NCI-H524 treated with DMSO at 0.1 percent for 48 hours (cell line): ENCODE measurements around the gene NUP62.

Experiments
- DNase-seq: peaks from one replicate; lab custom pipeline; 2025; lab: John Stamatoyannopoulos, UW

Gene NUP62

DNA sequence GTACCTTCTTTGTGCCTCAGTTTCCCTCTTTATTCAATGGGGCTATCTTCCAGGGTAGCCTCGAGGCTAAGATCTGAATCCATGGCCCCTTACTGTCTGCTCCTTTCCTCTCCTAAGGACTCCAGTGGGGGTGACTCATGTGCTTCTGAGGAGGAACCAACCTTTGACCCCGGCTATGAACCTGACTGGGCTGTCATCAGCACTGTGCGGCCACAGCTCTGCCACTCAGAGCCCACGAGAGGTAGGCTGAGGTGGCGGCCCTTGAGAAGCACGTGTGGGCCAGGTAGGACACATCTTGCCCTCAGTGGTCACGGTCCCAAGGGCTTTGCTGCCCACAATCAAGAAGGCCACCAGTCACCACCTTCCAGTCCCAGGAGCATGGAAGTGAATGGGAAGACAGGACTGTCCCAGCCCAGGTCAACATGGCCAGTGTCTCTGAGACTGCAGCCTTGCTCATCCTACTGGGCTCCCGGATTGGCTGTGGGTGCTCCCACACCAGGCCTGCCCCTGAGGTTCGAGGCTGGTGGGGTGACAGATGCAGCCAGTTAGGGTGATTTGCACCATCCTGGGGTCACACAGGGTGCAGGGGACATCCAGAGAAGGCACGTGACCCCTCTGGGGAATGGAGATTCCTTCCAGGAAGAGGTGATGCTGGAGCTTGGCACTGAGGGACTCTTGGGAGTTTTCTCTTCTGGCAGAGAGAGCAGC is 49.0 kb downstream of the NUP62 start:
- no peak for DNase-seq

DNA sequence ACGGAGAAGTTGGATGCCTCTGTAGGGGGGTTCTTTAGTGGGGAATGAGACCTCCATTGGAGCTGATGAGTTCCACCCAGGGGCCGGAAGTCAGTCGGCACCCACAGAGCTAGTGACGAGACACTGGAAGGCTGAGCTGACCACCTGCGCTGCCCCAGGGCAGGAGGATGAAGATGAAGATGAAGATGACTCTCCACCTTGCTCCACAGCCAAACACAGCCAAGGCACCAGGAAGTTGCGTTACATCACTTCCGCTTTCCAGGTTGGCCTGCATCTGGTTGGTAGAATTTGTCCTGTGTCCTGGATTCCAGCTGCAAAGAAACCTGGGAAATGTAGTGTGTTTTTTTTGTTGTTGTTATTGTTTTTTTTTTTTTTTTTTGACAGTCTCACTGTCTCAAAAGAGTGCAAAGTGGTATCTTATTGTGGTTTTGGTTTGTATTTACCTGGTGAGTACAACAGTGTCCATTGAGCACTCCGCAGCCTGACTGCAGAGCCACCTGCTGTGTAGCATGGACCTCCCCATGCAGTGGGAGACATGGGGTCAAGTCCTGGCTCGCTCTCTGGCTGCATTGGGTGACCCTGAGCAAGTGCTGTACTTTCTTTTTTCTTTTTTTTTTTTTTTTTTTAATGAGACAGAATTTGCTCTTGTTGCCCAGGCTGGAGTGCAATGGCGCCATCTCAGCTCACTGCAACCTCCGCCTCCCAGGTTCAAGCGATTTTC is 49.9 kb downstream of the NUP62 start:
- DNase-seq = no peak

DNA sequence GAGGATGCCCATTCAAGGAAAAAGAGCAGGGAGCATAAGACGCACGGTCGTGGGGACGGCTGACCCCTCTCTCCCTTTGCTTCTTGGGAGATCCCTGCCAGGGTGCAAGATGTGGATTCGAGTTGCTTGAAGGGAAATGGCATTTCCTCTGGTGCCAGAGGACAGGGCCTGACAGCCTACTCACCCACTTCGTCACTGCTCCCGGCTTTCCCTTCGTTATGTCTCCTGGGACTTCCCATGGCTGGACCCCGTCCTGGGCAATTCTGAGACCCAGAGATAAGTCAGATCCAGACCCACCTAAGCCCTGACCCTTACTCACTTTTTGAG is 50.6 kb downstream of the NUP62 start:
- no peak for DNase-seq

DNA sequence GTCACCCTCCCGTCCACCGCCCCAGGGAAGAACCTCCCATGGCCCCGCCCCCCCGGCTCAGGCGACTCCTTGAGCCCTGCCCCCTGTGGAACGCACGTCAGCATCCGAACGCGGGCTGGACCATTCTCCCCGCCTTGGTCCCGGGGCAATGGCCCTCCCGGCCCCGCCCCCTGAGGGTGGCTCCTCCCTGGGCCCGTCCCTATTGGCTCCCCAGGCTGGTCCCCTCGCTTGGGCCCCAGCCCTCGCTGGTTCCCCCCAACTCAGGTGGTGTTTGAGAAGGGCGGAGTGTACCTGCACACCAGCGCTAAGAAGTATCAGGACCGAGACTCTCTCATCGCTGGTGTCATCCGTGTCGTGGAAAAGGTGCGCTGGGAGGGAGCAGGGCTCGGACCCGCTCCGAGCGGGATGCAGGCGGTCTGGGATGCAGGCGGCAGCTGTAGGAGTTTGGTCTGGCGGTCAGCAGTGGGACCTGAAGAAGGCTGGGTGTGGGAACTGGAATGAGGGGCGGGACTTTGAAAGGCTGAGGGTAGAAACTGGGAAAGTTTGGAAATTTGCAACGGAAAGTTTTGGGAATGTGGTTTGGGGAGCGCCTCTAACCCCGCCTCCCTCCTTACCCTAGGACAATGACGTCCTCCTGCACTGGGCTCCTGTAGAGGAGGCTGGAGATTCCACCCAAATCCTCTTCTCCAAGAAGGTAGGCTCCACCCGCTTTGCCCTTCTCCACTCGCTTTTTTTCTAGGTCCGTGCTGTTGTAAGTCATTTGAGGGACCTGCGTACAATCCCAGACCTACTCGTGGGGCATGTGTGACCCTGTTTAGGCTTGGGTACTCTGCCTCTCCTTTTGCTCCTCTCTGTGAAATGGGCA is 51.2 kb downstream of the NUP62 start:
- peak; percentile 61 for DNase-seq

DNA sequence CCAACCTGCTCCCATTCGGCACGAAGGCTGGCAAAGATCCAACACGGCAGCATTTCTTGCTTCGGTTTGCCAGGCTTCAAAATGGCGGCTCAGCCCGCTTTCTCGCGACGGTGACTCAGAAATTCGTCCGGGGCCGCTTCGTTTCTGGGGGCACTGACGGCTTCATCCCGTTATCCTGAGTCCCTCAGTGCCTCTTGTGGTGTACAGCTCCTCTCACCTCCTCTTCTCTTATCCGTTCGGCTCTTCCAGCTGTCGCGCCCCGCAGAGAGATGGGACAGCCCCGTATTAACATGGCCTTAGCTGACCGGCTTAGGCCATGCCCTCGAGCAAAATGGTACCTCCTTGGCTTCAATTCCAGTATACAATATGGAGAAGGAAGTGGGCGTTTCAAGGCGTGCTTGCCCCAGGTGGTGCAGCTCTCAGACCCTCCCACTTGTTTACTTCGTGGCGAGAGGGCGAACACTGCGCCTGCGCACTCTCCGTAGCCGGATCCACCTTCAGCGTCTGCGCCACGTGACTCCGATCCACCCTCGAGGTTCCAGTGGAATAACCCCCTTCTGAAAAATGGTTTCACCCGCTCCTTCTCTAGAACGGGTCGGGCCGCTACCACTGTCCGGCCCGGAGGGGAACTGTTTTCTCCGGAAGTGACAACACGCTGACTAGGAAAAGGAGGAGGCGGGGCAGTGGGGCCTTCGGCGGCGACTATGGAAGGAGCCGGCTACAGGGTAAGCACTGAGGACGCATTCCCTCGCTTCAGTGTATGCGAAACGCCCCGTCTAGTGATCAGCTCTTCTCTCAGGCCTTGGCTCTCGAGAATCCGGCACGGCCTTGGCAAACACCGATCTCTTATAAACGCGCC is 52.1 kb downstream of the NUP62 start, which contains the start of the genes AKT1S1 and TBC1D17:
Gene AKT1S1 (minus strand): TSS at position 336 of the 859 bp plus-strand sequence. CDS start 4,060 bp downstream, outside the sequence.
Gene TBC1D17 (plus strand): TSS at position 683 of the 859 bp plus-strand sequence. CDS start 22 bp downstream, at position 705.
- peak; percentile 99 for DNase-seq

DNA sequence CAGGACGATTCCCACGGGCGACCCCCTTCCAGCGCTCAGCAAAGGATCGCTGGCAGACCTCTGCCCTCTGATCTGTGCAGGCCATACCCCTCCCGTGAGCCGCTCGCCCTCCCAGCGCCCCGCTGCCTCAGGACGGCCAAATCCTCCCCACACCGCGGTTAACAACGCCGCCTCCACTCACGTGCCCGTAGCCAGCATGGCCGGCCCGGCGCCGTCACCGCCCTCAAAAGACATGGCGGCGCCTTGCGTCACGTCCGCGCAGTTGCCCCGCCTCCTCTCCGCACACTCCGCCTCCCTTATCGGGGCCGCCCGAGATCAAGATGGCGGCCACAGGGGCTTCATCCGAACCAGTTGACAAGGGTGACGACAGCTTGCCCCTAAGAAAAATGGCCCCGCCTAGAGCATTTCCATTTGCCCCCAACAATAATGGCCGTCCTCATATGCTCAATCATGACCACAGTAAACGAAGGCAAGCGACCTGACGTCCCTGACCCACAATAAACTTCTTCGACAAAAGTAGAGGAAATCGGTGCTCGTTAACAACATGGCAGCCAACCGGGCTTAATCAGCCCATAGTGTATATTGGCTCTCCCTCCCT is 52.8 kb downstream of the NUP62 start:
- DNase-seq = peak; percentile 92

DNA sequence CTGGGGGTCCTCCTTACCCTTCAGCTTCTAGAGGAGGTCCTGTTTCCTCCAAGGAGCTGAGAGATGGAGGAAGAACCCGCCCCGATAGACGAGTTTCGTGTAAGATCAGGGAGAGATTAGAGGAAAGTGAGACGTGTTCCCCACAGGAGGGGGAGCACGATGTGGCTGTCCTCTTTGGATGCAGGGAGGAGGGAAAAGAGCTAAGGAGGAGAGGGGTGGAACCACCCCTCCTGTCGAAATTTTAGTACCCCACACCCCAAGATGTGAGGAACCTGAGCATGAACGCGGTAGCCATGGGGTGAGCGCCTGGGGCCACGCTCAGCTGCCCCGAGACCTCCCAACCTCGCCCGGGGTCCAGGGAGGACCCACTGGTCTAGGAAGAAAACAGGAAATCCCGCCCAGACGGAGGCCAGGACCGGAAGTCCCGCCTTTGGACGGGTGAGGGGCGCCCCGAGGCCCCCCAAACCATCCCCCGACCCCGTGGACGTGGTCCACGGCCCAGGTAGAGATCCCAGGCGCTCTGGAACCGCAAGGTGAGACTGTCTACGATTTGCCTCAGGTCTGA is 53.4 kb downstream of the NUP62 start:
- no peak for DNase-seq

DNA sequence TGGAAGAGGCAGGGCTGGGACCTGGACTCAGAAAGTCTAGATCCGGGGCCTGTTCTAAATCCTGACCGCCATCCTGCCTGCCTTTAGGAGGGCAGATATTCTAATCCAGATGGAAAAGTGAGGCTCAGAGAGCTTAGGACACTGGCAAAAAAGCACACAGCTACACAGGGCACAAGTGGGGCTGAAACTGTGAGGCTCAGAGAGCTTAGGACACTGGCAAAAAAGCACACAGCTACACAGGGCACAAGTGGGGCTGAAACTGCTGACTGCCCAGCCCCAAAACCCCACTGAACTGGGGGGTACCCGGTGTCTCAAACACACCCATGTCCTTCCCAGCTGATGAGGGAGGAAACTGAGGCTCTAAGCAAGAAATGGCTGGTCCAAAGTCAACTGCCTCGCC is 54.1 kb downstream of the NUP62 start:
- DNase-seq = no peak

DNA sequence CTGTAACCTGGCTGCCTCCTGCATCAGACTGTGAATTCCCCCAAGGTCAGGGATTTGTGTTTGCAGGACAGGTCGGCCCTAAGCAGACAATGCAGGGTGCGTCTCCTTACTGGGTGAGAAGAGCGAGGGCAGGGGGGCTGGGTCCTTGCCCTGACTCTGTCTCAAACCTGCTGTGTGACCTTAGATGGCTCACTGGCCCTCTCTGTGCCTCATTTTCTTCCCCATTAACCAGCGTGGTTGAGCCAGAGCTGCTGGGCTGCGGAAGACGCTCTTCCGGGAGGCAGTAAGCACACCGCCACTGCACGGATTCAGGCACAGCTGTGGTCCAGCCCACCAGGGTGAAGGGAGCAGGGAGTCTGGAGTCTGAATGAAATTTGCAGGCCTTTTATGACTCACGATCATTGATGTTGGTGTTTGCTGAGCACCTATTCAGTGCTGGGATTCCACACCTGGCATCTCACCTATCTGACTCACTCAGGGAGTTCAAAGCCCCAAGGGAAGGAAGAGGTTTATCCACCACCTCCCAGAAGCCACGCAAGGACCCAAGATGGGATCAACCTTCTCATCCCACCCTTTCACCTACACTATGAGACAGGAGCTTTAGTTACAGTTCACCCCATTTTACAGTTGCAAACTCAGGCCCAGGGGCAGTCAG is 54.7 kb downstream of the NUP62 start:
- DNase-seq = no peak

DNA sequence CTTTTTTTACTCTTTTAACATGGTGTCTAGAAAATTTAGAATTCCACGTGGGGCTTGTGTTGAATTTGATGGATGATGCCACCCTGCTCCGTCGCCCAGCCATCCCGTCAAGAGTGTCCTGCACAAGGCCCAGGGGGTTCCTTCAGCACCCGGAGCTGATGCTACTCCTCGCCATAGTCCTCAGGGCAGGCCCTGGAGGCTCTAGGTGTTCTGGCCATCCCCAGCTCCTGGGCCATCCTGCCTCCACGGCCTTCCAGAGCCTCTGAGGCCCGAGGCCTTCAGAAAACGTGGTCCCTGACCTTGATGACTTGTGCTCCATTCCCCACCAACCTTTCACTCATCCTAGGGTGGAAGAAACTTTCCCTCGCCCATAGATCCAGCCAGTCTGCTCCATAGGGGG is 55.5 kb downstream of the NUP62 start:
- no peak for DNase-seq

DNA sequence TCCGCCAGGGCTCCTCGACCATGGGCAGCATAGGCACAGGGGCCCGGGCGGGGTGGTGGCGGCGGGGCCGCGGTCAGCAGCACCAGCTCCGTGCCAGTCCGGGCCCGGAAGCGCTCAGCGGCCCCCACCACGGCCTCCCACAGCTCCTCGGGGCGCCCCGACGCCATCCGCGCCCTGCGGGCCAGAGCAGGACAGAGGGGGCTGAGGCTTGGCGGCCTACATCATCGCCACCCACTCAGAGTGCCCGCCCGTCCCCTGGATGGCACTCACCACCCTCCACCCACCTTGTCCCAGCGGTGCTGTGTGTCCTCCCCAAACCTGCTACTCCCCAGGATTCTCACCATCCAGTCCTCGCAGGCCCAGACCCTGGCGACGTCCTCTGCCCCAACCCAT is 56.2 kb downstream of the NUP62 start:
- no peak for DNase-seq

DNA sequence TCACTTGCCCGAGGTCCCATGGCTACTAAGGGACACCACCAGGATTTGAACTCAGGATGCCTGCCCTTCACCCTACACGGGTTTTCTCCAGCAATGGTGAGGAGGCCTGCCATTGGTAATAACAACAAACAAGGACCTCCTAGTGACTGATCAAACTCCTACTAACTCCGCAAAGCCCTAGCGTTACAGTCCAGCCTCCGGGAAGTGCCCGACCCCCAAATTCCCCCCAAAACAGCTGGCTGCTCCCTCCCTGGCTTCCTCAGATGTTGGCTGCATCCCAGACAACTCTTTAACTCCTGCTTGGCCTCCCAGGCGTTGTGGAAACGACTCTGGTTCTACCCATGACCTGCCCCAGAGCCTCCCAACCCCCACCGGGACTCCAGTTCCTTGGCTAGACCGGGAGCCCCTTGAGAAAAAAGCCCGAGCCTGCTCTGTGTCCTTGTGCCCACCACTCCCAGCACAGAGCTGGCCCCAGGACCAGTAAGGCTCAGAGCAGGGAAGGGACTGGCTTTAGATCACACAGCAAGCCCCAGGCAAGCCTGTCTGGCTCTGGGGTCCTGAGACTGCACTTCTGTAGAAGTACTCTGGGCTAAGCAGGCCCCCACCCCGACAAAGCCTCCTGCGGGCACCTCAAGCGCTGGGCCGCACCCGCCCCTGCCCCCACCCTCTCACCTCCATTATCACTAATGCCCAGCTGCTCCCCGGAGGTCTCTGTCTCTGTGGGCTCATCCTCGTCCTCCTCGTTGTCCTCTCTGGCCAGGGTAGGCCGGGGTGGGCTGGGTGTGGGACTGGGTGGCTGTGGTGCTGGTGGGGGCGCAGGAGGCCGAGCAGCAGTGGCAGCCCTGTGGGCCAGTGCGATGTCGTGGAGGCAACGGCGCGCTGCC is 56.8 kb downstream of the NUP62 start:
- DNase-seq = no peak

DNA sequence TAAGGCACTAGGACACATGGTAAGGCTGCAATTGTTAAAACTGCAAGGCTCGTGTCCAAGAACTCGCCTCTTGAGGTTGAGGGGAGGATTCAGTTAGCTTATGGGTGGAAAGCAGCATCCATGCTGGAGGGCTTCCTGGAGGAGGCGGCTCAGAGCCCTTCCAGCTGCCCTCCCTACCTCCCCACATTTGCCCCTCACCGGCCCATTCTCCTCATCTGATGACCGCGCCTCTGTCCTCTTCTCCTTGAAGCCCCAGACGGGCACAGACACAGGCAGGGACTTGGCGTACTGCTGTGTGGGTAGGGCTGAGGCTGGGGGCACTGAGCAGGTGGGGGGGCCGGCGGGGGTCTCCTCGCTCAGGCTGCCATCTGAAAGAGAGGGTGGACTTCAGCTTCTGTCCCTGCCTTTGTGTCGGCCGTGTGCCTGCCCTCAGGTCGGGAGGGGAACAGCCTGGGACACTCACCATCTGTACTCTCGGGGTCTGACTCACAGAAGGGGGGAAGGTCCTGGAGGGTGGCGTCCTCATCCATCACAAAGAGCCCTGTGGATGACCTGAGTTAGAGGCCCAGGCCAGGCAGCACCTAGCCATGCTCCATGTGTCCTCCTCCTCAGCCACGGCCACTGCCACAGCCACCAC is 57.8 kb downstream of the NUP62 start:
- DNase-seq = no peak

DNA sequence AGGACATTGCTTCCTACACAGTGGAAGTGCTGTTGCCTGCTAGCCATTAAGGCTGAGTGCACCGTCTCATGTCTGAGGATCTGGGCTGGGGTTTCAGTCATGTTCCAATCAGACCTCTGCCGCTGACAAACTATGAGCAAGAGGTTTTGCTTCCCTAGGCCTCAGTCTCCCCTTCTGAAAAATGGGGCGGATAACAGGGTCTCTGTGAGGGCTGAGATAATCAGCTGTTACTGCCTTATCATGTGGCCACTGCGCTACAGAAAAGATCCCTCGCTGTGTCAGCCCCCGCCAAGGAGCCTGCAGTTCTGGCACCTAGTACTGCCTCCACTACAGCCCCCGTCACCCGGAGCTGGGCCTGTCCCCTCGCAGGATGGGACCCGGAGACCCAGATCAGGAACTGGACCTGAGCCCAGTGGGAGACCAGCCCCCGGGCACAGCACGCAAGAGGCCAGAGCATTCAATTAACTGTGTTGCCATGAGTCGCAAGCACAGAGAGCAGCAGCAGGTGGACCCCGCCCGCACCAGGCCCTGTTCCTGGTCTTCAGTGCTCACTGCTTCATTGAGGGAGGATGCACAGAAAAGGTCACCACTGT is 58.9 kb downstream of the NUP62 start:
- DNase-seq = no peak

DNA sequence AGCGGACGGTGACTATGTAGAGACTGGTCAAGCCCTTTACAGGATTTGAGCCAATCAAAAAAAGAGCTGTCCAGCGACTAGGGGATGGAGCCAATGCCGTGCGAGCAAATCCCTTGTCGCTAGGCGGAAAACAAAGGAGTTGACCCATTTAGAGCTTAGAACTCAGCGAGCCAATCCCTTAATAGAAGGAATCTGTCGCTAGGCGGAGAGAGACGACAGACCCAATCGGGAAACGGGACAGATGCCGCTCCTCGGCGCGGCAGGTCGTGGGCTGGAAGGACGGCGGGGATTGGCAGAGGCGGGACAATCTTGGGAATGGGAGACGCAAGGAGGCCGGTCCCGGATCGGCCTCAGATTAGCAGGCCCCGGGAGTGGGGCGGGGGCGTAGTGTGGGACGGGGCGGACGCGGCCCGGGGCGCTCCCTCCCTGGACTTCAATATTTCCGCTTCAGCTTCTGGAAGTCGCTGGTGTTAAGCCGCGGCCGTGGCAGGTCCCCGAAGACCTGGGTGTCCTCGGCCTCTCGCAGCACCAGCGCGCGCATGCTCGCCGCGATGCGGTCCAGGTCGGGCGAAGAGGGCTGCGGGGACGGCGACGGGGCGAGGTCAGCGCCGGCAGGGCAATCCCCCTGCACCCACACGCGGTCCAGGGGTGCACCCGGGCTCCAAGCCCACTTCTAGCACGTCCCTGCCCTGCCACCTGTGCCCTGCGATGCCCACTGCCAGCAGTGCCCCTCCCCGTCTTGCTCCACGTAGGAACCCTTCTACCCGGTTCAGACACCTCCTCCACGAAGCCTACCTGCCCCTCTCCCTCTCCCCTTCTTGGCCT is 59.6 kb downstream of the NUP62 start:
- peak; percentile 100 for DNase-seq

DNA sequence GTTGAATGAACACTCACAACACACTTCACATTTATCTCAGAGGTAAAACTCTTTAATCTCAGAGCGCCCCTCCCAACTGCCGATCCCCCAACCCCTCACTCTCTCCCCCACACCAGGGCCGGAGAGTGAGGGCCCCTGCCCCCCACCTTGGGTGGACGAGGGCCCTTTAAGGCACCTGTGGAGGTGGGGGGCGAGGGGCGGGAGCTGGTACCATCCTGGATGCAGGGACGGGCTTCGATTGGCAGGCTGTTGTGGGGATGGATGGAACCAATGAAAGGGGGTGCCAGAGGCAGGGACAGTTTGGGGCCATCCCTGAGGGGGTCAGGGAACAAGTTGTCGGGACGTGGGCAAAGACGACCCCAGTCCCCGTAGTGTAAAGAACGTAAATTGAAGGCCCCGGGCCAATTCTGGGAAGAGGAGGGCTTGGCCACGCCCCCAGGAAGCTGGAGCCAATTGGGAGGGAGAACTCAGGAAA is 60.3 kb downstream of the NUP62 start:
- no peak for DNase-seq
